ENCODE measurements around the gene CWC15.
"Not testable (repeated sequence)": the region's sequence is repeated elsewhere in the genome, so short reads cannot be mapped to it uniquely, and the experiment has no call there.

CWC15 gene

GRCh38 chr11:94913718-94914394 lies 59.5 kb downstream of the CWC15 start:
- not testable (repeated sequence) for DNase-seq (ENCODE audit: low spot score)

GRCh38 chr11:94912806-94913205 lies 60.5 kb downstream of the CWC15 start:
- DNase-seq (ENCODE audit: low spot score), result no peak
